WTC11 (cell line): ENCODE data around the gene CELF2.

Experiments used
- CTCF ChIP-seq: fragments of 200-600 bp; IDR thresholded peaks from 2 replicates; pipeline ENCODE4 v1.8.0; 2022; ENCODE audit warnings: antibody characterized with exemption
- PRRX2 ChIP-seq: fragments of 250-450 bp; sonication (Bioruptor Pico); IDR thresholded peaks from 2 replicates; pipeline ENCODE4 v1.8.0; 2021; ENCODE audit warnings: mild to moderate bottlenecking
- RORB ChIP-seq: fragments of 250-450 bp; sonication (Bioruptor Pico); IDR thresholded peaks from 2 replicates; pipeline ENCODE4 v1.9.0; 2021; ENCODE audit warnings: mild to moderate bottlenecking
- ZNF219 ChIP-seq: sonication (generic); formaldehyde crosslinking; IDR thresholded peaks from 2 replicates; pipeline ENCODE4 v1.8.0; 2023; ENCODE audit warnings: missing genetic modification reagents, mild to moderate bottlenecking, borderline replicate concordance
- ZNF423 ChIP-seq: fragments of 250-450 bp; sonication (Bioruptor Pico); IDR thresholded peaks from 2 replicates; pipeline ENCODE4 v2.1.2; 2022; ENCODE audit warnings: mild to moderate bottlenecking, moderate library complexity
- TF ChIP-seq, protein P1 (sequence below): fragments of 250-450 bp; sonication (Bioruptor Pico); IDR thresholded peaks from 2 replicates; pipeline ENCODE4 v1.9.0; 2021; ENCODE audit warnings: mild to moderate bottlenecking

DNA sequence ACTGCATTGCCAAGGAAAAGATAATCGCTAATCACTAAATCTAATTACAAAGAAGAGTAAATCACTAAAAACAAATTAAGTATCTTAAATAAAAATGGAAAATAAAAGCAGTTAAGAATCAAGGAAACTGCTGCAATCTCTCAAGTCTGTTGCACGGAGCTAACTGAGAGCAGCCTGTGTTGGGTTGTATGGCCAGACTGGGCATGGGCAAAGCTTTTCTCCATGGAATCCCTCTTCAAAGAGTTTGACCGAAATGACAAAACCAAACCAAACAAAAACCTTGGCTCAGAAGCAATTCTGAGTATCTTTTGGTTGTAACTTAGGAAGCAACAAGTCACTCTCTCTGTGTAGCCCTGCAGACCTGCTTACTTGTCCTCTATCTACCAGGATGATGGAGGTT is 78.8 kb downstream of the CELF2 start:
- TF ChIP-seq CTCF: no peak
- TF ChIP-seq PRRX2 (CRISPR knock-in tag): no peak
- TF ChIP-seq ZNF219: no peak
- TF ChIP-seq, protein P1, sequence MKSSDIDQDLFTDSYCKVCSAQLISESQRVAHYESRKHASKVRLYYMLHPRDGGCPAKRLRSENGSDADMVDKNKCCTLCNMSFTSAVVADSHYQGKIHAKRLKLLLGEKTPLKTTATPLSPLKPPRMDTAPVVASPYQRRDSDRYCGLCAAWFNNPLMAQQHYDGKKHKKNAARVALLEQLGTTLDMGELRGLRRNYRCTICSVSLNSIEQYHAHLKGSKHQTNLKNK (CRISPR knock-in tag): no peak
- TF ChIP-seq RORB (CRISPR knock-in tag): no peak
- TF ChIP-seq ZNF423: no peak
